IPS-NIHi7 (cell line): ENCODE measurements around the gene CCSER1.
"Not testable (repeated sequence)": the region's sequence is repeated elsewhere in the genome, so short reads cannot be mapped to it uniquely, and the experiment has no call there.

Experiments used
- DNase-seq: peaks from one replicate; pipeline ENCODE4 v3.0.0; 2012; ENCODE audit warnings: mixed read lengths; ENCODE audit errors: extremely low spot score

CCSER1 gene

GRCh38 chr4:90445380-90445779 lies 318.2 kb downstream of the CCSER1 start:
- DNase-seq: no peak

- no peak for DNase-seq
These were observed 322.4 kb downstream of the CCSER1 start for GRCh38 chr4:90449626-90450025.

DNA sequence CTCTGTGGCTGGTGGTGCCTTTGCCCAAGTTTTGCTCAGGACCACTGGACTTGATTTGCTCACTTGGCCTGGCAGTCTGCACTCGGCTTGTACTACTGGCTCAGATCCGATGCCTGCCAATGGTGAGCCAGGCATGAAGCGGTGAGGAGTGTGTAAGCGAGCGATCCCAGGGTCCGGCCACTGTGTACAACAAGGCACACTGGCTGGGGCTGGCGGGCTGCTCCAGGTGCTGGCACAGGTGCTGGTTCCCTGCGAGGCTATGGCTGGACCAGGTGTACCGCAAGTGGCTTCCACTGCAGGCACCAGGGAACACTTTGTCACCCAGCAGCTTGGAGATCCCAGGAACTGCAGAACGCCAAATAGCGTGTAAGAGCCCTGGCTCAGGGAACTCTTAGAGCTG lies 329.7 kb downstream of the CCSER1 start:
- no peak for DNase-seq

DNA sequence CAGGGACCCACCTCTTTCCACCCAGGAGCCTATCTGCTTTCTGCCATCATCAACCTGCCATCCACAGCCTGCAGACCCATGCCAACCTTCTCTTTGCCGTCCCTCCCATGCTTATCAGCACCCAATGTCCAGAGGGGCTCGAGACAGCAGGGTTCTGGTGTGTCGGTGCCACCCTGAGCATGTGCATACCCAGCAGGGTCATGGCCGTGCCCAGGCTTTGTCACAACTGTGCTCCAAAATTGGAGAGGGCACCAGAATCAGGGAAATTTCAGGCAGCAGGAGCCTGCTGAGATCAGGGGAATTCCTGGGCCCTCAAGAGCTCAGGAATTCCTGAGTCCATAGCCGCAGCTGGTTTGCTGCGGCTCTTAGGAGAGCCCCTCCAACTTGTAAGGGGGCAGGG lies 330.6 kb downstream of the CCSER1 start:
- no peak for DNase-seq

GRCh38 chr4:90458576-90458975 lies 331.4 kb downstream of the CCSER1 start:
- DNase-seq: no peak

DNA sequence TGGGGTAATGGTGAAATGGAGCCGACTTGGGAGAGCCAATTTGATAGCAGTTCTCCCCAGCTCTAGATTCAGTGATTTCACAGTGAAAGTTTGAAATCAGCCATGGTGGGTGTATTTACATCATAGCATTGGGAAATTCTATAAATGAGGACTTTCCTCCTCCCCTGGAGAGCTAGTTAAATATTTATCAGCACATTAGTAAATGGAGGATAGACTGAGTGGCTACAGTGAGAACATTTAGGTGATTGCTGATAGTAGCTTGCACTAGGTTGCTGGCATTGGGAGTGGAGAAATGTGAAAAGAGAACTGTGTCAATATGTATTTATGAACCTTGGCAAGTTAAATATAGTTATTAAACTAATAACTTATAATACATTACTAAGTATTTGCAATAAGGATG lies 347.3 kb downstream of the CCSER1 start:
- DNase-seq: no peak

DNA sequence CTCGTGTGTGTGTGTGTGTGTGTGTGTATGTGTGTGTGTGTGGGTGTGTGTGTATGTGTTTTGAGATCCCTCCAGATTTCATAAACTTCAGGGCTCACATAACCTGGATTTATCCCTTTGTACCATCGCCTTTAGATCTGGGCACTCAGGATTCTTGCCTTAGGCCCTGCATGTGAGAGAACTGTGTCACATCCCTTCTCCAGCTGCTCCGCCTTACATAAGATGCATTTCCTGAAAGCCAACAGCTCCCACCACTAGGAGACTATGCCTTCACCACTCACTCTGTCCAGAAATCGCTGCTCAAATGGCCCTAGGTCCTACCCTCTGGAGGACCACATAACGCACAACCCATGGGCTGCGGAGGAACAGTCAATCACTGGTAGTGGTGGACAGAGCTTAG lies 348.8 kb downstream of the CCSER1 start:
- DNase-seq: no peak

GRCh38 chr4:90476586-90476985 lies 349.4 kb downstream of the CCSER1 start:
- no peak for DNase-seq

DNA sequence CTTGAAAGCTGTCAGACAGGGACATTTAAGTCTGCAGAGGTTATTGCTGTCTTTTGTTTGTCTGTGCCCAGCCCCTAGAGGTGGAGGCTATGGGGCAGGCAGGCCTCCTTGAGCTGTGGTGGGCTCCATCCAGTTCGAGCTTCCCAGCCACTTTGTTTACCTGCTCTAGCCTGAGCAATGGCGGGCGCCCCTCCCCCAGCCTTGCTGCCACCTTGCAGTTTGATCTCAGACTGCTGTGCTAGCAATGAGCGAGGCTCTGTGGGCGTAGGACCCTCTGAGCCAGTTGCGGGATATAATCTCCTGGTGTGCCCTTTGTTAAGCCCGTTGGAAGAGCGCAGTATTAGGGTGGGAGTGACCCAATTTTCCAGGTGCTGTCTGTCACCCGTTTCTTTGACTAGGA lies 357.7 kb downstream of the CCSER1 start:
- not testable (repeated sequence) for DNase-seq

GRCh38 chr4:90486346-90486745 lies 359.2 kb downstream of the CCSER1 start:
- no peak for DNase-seq

DNA sequence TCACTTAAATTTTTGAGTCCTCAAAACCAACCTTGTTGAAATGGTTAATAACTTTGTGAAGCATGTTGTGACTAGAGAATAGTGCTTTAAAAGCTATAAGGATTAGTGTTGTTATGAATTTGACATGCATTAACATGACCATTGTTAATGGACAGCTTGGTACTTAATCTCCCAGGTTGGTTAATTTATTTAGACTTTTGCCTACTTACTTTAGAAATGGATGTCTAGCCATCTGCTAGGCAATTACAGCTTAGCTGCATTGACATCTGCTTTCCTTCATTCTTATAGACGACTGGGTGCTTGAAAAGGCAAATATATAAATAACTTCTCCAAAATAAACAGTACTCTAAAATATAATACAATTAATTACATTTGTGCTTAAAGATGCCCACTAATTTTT lies 368.0 kb downstream of the CCSER1 start:
- no peak for DNase-seq

DNA sequence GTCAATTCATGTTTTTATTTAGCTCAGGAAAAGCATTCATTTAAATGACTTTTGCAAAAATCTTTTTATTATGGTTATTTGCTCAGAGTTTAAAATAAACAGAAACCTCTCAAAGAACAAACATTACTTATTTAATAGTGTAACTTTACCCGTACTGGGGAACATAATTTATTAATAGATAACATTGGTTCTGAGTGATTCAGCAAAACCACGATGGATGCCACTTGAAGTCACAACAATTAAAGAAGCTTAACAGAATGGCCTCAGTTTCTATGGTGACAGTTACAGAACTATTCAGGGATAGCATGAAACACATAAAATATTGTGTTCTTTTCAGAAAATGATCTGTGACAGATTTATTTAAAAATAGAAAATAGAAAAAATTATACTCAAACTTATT lies 368.7 kb downstream of the CCSER1 start:
- no peak for DNase-seq

- no peak for DNase-seq
These were observed 371.0 kb downstream of the CCSER1 start for GRCh38 chr4:90498175-90498574.

- DNase-seq: no peak
These were observed 376.5 kb downstream of the CCSER1 start for GRCh38 chr4:90503677-90504076.

GRCh38 chr4:90515191-90515590 lies 388.0 kb downstream of the CCSER1 start:
- DNase-seq: no peak

- no peak for DNase-seq
These were observed 401.4 kb downstream of the CCSER1 start for GRCh38 chr4:90528551-90528950.

- DNase-seq: no peak
These were observed 409.2 kb downstream of the CCSER1 start for GRCh38 chr4:90536408-90536807.

- no peak for DNase-seq
These were observed 410.3 kb downstream of the CCSER1 start for GRCh38 chr4:90537491-90537890.

DNA sequence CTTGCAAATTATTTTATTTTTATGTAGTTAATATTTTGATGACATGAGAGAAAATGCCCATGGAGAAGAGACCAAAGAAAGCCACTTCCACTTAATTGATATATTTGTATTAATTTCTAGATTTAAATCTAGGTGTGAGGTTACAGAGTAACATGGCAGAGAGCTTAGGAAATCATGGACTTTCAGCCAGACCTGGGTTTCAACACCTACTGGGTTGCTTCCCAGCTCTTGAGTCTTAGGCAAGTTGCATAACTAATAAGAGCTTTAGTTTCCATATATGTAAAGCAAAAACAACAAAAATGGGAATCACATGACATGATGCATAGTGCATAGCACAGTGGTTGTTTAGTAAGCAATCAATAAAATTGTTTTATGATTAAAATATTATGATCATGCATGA lies 413.3 kb downstream of the CCSER1 start:
- no peak for DNase-seq

DNA sequence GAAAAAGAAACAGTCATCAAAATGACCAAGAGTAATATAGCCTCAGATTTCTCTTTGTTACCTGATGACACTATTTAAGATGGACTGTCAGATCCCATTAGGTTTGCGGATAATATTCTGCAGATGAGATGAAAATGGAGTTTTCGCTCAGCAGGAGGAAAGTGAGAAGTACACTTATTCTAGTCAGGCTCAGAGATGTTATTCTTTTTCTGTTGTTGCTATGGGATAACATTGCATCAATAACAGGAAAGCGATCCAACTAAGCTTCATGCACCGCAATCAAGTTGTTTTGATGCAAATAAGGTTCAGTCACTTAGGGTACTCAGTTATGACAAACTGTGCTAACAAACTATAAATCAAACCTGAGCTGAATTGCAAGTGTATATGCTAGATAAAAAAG lies 415.0 kb downstream of the CCSER1 start:
- no peak for DNase-seq

DNA sequence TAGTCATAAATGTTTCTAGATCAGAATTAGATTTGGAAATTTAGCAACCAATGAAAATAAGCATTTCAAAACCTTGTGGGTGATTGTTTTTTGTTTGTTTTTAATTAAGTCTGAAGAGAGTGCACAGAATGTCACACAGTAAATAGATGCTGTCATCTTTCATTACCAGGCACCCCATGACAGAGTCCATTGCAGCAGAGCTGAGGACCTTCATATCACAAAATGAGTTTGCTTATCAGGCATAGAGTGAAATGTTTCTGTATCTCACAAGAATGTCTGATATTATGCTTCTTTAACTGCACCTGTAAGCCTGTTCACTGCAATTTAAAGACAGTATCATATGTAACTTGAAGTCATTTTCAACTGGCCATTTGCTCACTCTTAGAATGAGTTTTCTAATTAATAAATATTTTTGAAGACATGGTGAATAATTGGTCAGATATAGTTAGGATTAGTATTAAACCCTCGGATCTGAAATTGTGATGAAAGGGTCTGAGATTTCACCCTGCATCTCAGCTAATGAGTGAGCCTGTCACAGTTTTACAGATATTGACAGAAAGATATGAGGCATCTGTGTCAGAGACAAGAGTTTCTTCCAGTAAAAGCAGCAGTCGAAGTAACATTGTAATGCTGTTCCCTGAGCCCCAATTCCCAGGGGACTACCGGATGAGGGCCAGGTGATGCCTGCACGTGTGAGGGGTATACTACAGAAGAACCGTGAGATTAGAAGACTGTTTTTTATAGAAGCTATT lies 416.4 kb downstream of the CCSER1 start:
- no peak for DNase-seq

DNA sequence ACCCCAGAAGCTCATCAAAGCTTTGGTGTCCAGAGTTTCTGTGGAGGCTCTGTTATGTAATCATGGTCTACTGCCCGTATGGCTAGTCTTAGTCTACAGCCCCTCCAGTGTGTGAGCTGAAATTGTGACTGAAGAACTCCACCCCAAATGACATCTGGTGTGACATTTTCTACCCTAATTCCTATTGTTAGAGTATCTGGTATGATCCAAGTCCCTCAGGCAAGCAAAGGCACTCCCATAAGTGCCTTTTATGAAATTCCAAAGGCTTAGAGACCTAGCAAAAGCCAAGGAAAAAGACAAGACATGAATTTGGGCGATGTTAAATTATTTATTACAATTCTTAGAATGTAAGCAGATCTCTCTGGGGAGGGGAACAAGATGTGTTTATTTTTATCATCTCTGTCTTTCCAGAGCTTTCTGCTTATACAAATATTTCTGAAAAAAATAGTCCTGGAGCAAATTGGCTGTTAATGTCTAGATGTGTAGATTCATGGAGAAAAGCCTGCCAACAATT lies 417.4 kb downstream of the CCSER1 start:
- DNase-seq: no peak

GRCh38 chr4:90545380-90545779 lies 418.2 kb downstream of the CCSER1 start:
- no peak for DNase-seq

DNA sequence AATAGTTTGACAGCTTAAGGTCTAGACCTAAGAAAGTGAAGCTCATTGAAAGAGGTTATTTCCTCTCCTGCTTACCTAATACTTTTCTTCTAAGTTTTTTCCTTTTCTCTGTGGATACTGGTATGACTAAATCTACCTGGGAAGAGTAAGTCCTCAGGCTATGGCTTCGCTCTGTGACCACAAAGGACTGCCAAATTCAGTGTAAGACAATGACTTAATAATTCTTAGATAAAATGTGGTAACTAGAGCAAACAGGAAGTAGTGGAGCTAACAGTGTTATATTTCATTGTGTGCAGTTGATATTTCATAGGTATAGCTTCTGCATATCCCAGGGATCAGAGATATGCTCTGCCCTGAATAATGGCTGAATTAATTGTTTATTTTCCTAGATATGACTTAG lies 418.9 kb downstream of the CCSER1 start:
- no peak for DNase-seq
